Thyroid gland (tissue), 4 donors: ENCODE measurements around the gene NDUFAF4. TPM values are rescaled to one million over a fixed set of nuclear protein-coding genes. Genes with fewer than 3 reads are reported as not detected.

Source experiments
- DNase-seq, 2 donors: peaks; one replicate each; pipeline ENCODE4 v3.0.0-alpha.2; 2019
- H3K27ac ChIP-seq, 3 donors: fragments of 200-600 bp; sonication (generic); 1 replicate in 2 of 3; 2 replicates in 1 of 3; pipeline ENCODE4 v1.5.1; 2016 to 2019; ENCODE audit warnings: mild to moderate bottlenecking in 1 of 3, moderate library complexity in 1 of 3
- H3K27me3 ChIP-seq: fragments of 200-600 bp; sonication (generic); one replicate; pipeline ENCODE4 v1.5.1; 2019
- H3K36me3 ChIP-seq, 2 donors: fragments of 200-600 bp; sonication (generic); one replicate each; pipeline ENCODE4 v1.5.1; 2016 to 2019
- H3K4me1 ChIP-seq, 2 donors: fragments of 200-600 bp; sonication (generic); one replicate each; pipeline ENCODE4 v1.5.1; 2017 to 2019
- H3K4me3 ChIP-seq, 3 donors: fragments of 200-600 bp; sonication (generic); replicated peaks in 1 of 3; 1 replicate in 2 of 3; 2 replicates in 1 of 3; pipeline ENCODE4 v1.5.1; 2016; ENCODE audit warnings: mild to moderate bottlenecking in 1 of 3
- H3K9me3 ChIP-seq: fragments of 200-600 bp; sonication (generic); one replicate; pipeline ENCODE4 v1.5.1; 2017
- CTCF ChIP-seq, 6 experiments: fragments of 200-600 bp in 3 of 6; fragments of 450-650 bp in 3 of 6; sonication (generic) in 3 of 6; IDR thresholded peaks; one replicate each; pipeline ENCODE4 v1.5.1; 2016 to 2019; ENCODE audit warnings: antibody characterized with exemption in 6 of 6, mild to moderate bottlenecking in 2 of 6, inconsistent platforms in 1 of 6, moderate library complexity in 1 of 6
- POLR2A ChIP-seq, 2 donors: fragments of 450-650 bp; IDR thresholded peaks; one replicate each; pipeline ENCODE4 v1.6.1; 2017; ENCODE audit warnings: antibody characterized with exemption in 2 of 2, mild to moderate bottlenecking in 2 of 2, moderate library complexity in 1 of 2
- WGBS, 2 donors: methylation state at CpG; one replicate each; pipeline ENCODE4 v1.1.5; 2017; 5-methylcytosine and 5-hydroxymethylcytosine counted together
- intact Hi-C: fragments of 100-400 bp; cut with DNase I; formaldehyde crosslinking; loops from one replicate; pipeline ENCODE4 v1.15.1; 2023
- total RNA-seq, 4 donors: library from RNA; depleted of rRNA; stranded (reverse); fragments of >200 nt; gene quantifications; one replicate each; pipeline ENCODE4 v1.2.3, GENCODE V29; 2016

NDUFAF4 gene
- total RNA-seq, 4 donors from 2014 or later: 17.1 to 34.8 (median 29.2) TPM

DNA sequence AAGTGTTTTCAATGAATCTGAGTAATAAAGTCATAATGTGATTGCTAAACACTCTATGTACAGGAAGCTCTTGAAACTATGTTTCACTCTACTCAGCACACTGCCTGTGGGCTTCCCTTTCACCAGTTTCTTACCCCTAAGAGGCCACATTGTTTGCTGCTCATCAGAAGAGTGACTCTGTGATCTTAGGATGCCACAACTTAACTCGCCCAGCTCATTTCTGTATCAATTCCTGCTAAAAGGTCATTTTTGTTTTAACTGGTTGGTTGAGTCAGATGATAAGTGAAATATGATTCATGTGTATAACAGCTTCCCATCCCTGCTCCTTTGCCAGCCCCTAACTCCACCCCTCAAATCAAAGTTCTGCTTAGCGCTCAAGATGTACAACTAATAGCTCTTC, 9.8 kb upstream of the NDUFAF4 start:
- H3K9me3 ChIP-seq: no peaks in the 10 kb centered on the region
- no peak overlapping the region for H3K27ac ChIP-seq
- no peaks in the 10 kb centered on the region for H3K36me3 ChIP-seq
- DNase-seq: no peak
- no peaks in the 10 kb centered on the region for H3K27me3 ChIP-seq
- intact Hi-C loops: loop anchor here (10.0 kb wide), 1 partner anchor 377 kb away; the partner anchor contains the start of gene MMS22L
- 78 to 83% methylated on average over 2 of the region's 2 CpGs for WGBS, 2 donors
- H3K4me3 ChIP-seq: no peak overlapping the region
- no peak for TF ChIP-seq POLR2A (IDR thresholded peaks at IDR 0.05)
- TF ChIP-seq CTCF (IDR thresholded peaks at IDR 0.05): no peak
- no peaks in the 10 kb centered on the region for H3K4me1 ChIP-seq

DNA sequence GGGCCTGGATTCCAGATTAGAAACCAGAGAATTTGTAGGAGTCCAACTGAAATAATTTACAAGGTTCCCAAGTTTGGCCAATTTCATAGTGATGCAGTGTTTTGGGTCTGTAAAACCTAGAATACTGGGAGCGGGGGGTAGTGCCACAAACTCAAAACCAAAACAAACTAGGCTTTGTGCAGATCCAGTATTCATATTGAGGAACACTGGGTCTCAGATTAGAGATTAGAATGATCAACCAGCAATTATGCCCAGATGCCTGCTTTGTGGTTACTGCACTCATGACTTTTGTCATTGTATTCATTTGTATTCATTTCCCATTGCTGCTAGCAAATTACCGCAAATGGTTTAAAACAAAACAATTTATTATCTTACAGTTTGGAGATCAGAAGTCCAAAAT, 3.2 kb upstream of the NDUFAF4 start:
- intact Hi-C loops: loop anchor here (5.0 to 10.0 kb wide), 2 partner anchors 161 to 384 kb away; partner anchors contain the start of gene MMS22L
- Histone ChIP-seq H3K4me3 (no peak overlapping the region), H3K27ac (no peak overlapping the region), H3K9me3 (no peaks in the 10 kb centered on the region), H3K4me1 (peaks cover 7 to 15% of the 10 kb centered on the region in 2 donors), H3K27me3 (no peaks in the 10 kb centered on the region), H3K36me3 (no peaks in the 10 kb centered on the region)
- DNase-seq: no peak
- WGBS, 2 donors: 94 to 96% methylated on average over 2 of the region's 2 CpGs
- TF ChIP-seq POLR2A (IDR thresholded peaks at IDR 0.05) (no peak), CTCF (IDR thresholded peaks at IDR 0.05) (no peak)

DNA sequence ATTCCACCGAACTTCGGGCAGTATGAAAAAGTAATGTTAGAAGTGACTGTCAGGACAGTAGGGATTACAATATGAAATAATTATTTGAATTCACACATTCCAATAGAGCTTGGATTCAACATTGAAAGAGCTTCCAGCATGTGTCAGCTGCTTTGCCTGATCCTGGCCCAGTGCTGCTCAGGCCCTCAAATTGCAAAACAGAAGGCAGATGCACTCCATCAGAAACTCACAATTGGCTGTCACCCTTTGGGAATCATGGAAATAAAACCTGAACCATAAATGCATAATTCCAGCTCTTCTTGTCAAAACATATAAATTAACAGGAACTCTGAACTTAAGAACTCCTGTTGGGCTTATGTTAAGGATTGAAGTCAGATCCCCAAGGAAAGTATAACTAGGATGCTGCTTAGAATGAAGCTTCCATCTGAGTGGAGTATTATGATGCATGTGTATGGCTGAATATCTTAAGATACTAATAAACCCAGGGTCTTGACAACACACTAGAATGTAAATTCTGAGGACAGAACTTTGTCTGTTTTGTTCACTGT, 1.8 kb upstream of the NDUFAF4 start:
- Histone ChIP-seq H3K4me1 (peaks cover 7 to 15% of the 10 kb centered on the region in 2 donors), H3K27me3 (no peaks in the 10 kb centered on the region), H3K27ac (no peak overlapping the region), H3K4me3 (no peak overlapping the region), H3K9me3 (no peaks in the 10 kb centered on the region), H3K36me3 (peaks cover 0 to under 1% of the 10 kb centered on the region in 2 donors)
- WGBS, 2 donors: 94 to 95% methylated on average over 2 of the region's 2 CpGs
- intact Hi-C loops: no loop called here
- TF ChIP-seq POLR2A (IDR thresholded peaks at IDR 0.05) (no peak), CTCF (IDR thresholded peaks at IDR 0.05) (no peak)
- no peak for DNase-seq

DNA sequence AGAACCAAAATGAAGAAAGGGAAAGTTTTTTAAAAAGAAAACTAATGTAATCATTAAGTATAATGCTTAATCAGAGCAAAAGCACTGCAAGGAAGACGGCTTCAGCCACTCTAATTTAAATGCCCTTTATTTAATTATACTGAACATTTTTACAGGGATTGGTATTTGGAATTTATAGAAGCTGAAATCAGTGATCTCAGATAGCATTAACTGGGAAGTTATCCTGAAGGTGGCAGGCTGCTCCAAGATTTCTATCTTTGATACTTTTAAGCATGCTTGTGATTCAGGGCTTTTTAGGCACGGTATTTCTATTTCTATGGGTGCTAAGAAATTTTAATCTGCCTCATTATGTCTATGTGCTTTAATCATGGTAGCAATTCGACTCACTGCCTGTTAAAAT, 1.3 kb upstream of the NDUFAF4 start:
- TF ChIP-seq CTCF (IDR thresholded peaks at IDR 0.05) (peak in 4 of 6 experiments; percentile 26 to 70 (median 64)), POLR2A (IDR thresholded peaks at IDR 0.05) (no peak)
- WGBS, 2 donors: 15 to 17% methylated on average over 3 of the region's 3 CpGs
- intact Hi-C loops: no loop called here

GRCh38 chr6:96898241-96898851, 655 bp upstream of the NDUFAF4 start:
- no peak for DNase-seq
- Histone ChIP-seq H3K27ac (peak overlapping the region; percentile 82 to 95 (median 94)), H3K4me3 (peak overlapping the region; percentile 55 to 79 (median 65)), H3K9me3 (no peaks in the 10 kb centered on the region), H3K36me3 (peaks cover 0 to 8% of the 10 kb centered on the region in 2 donors), H3K27me3 (no peaks in the 10 kb centered on the region), H3K4me1 (peaks cover 7 to 15% of the 10 kb centered on the region in 2 donors)
- intact Hi-C loops: no loop called here
- TF ChIP-seq CTCF (IDR thresholded peaks at IDR 0.05) (no peak), POLR2A (IDR thresholded peaks at IDR 0.05) (no peak)
- WGBS, 2 donors: 1 to 4% methylated on average over 10 of the region's 10 CpGs

More for the DNA sequence above, 1.3 kb upstream of the NDUFAF4 start:
- H3K4me1 ChIP-seq: peaks cover 7 to 15% of the 10 kb centered on the region in 2 donors
- DNase-seq: peak; percentile 27 to 39
- peak overlapping the region; percentile 82 to 95 (median 94) for H3K27ac ChIP-seq
- H3K9me3 ChIP-seq: no peaks in the 10 kb centered on the region
- H3K4me3 ChIP-seq: no peak overlapping the region
- H3K27me3 ChIP-seq: no peaks in the 10 kb centered on the region
- H3K36me3 ChIP-seq: peaks cover 0 to 6% of the 10 kb centered on the region in 2 donors
